Activated naive CD4-positive, alpha-beta T cell treated with anti-CD3 and anti-CD28 coated beads for 36 hours (primary cell): ENCODE results near the gene TTC34. TPM values are rescaled to one million over a fixed set of nuclear protein-coding genes. Genes with fewer than 3 reads are reported as not detected.

Source experiments
- CTCF ChIA-PET: fragments of 350-600 bp; sonication (Branson Sonifier 250); formaldehyde crosslinking; loops from one replicate; lab custom pipeline; 2021; ENCODE audit warnings: antibody characterized with exemption; lab: Charles Lee
- DNase-seq: peaks from one replicate; pipeline ENCODE4 v3.0.0-alpha.2; 2020
- H3K27ac Mint-ChIP-seq: one replicate; pipeline ENCODE4 v1.8.0; 2021; ENCODE audit warnings: mild to moderate bottlenecking, mixed read lengths
- H3K27me3 Mint-ChIP-seq: one replicate; pipeline ENCODE4 v1.8.0; 2021; ENCODE audit warnings: low read depth, mixed read lengths
- H3K36me3 Mint-ChIP-seq: one replicate; pipeline ENCODE4 v1.8.0; 2021; ENCODE audit warnings: low read depth, mixed read lengths
- H3K4me1 Mint-ChIP-seq: one replicate; pipeline ENCODE4 v1.8.0; 2021; ENCODE audit warnings: low read depth, mixed read lengths
- H3K4me3 Mint-ChIP-seq: one replicate; pipeline ENCODE4 v1.8.0; 2021; ENCODE audit warnings: mild to moderate bottlenecking, moderate library complexity, mixed read lengths
- H3K9me3 Mint-ChIP-seq: one replicate; pipeline ENCODE4 v1.8.0; 2021; ENCODE audit warnings: mixed read lengths
- intact Hi-C: fragments of 100-400 bp; cut with micrococcal nuclease; formaldehyde crosslinking; loops from one replicate; pipeline ENCODE4 v1.15.1; 2023
- total RNA-seq, 2 experiments: library from RNA; stranded (reverse); gene quantifications; one replicate each; pipeline ENCODE4 v1.2.3, GENCODE V29; 2021

Gene TTC34
- total RNA-seq, 2 experiments from 2014 or later, result 0.91 to 1.1 TPM

GRCh38 chr1:2601721-2602303 is 199.7 kb downstream of the TTC34 start:
- Mint-ChIP-seq H3K4me3 (no peak overlapping the region), H3K27me3 (no peaks in the 10 kb centered on the region), H3K4me1 (no peaks in the 10 kb centered on the region), H3K27ac (no peak overlapping the region), H3K9me3 (peaks cover 4% of the 10 kb centered on the region), H3K36me3 (no peaks in the 10 kb centered on the region)
- CTCF ChIA-PET, result no interaction called here
- DNase-seq, result no peak
- intact Hi-C loops, result no loop called here

GRCh38 chr1:2598329-2598931 is 203.1 kb downstream of the TTC34 start:
- H3K4me1 Mint-ChIP-seq, result no peaks in the 10 kb centered on the region
- no peak overlapping the region for H3K27ac Mint-ChIP-seq
- CTCF ChIA-PET, result no interaction called here
- no peak for DNase-seq
- intact Hi-C loops, result no loop called here
- peaks cover 4% of the 10 kb centered on the region for H3K9me3 Mint-ChIP-seq
- no peaks in the 10 kb centered on the region for H3K27me3 Mint-ChIP-seq
- no peak overlapping the region for H3K4me3 Mint-ChIP-seq
- H3K36me3 Mint-ChIP-seq, result no peaks in the 10 kb centered on the region

GRCh38 chr1:2597441-2598328 is 203.8 kb downstream of the TTC34 start:
- no peak for DNase-seq

GRCh38 chr1:2596530-2597333 is 204.8 kb downstream of the TTC34 start:
- peaks cover 6% of the 10 kb centered on the region for H3K4me1 Mint-ChIP-seq
- DNase-seq, result no peak
- H3K4me3 Mint-ChIP-seq, result no peak overlapping the region
- intact Hi-C loops, result no loop called here
- H3K9me3 Mint-ChIP-seq, result peaks cover 4% of the 10 kb centered on the region
- CTCF ChIA-PET, result no interaction called here
- H3K36me3 Mint-ChIP-seq, result no peaks in the 10 kb centered on the region
- H3K27me3 Mint-ChIP-seq, result no peaks in the 10 kb centered on the region
- H3K27ac Mint-ChIP-seq, result no peak overlapping the region

More at GRCh38 chr1:2597441-2598328, 203.8 kb downstream of the TTC34 start:
- Mint-ChIP-seq H3K27ac (no peak overlapping the region), H3K4me3 (no peak overlapping the region), H3K27me3 (no peaks in the 10 kb centered on the region), H3K4me1 (peaks cover 2% of the 10 kb centered on the region), H3K36me3 (no peaks in the 10 kb centered on the region), H3K9me3 (peaks cover 4% of the 10 kb centered on the region)
- CTCF ChIA-PET, result no interaction called here
- intact Hi-C loops, result no loop called here

GRCh38 chr1:2595812-2596529 is 205.5 kb downstream of the TTC34 start:
- Mint-ChIP-seq H3K36me3 (no peaks in the 10 kb centered on the region), H3K4me3 (no peak overlapping the region), H3K4me1 (peaks cover 8% of the 10 kb centered on the region), H3K27me3 (no peaks in the 10 kb centered on the region), H3K9me3 (peaks cover 4% of the 10 kb centered on the region), H3K27ac (no peak overlapping the region)
- CTCF ChIA-PET, result no interaction called here
- no peak for DNase-seq
- intact Hi-C loops, result no loop called here

- Mint-ChIP-seq H3K4me3 (no peak overlapping the region), H3K27ac (no peak overlapping the region), H3K27me3 (no peaks in the 10 kb centered on the region), H3K4me1 (peaks cover 8% of the 10 kb centered on the region), H3K36me3 (no peaks in the 10 kb centered on the region), H3K9me3 (peaks cover 4% of the 10 kb centered on the region)
- CTCF ChIA-PET, result no interaction called here
- intact Hi-C loops, result no loop called here
- peak; percentile 2 for DNase-seq
Observed at GRCh38 chr1:2595261-2595811, 206.2 kb downstream of the TTC34 start.

- peak; percentile 2 for DNase-seq
- no peaks in the 10 kb centered on the region for H3K36me3 Mint-ChIP-seq
- no peak overlapping the region for H3K4me3 Mint-ChIP-seq
- no peaks in the 10 kb centered on the region for H3K27me3 Mint-ChIP-seq
- peaks cover 8% of the 10 kb centered on the region for H3K4me1 Mint-ChIP-seq
- intact Hi-C loops, result no loop called here
- peaks cover 4% of the 10 kb centered on the region for H3K9me3 Mint-ChIP-seq
- CTCF ChIA-PET, result no interaction called here
- no peak overlapping the region for H3K27ac Mint-ChIP-seq
Observed at GRCh38 chr1:2594641-2595131, 206.8 kb downstream of the TTC34 start.

GRCh38 chr1:2594001-2594640 is 207.4 kb downstream of the TTC34 start:
- intact Hi-C loops, result no loop called here
- Mint-ChIP-seq H3K4me3 (no peak overlapping the region), H3K27ac (no peak overlapping the region), H3K27me3 (no peaks in the 10 kb centered on the region), H3K4me1 (peaks cover 8% of the 10 kb centered on the region), H3K9me3 (peaks cover 4% of the 10 kb centered on the region), H3K36me3 (peaks cover 1% of the 10 kb centered on the region)
- CTCF ChIA-PET, result no interaction called here
- peak; percentile 3 for DNase-seq

GRCh38 chr1:2593251-2593878 is 208.1 kb downstream of the TTC34 start:
- Mint-ChIP-seq H3K9me3 (no peaks in the 10 kb centered on the region), H3K4me1 (peaks cover 12% of the 10 kb centered on the region), H3K27me3 (no peaks in the 10 kb centered on the region), H3K36me3 (peaks cover 1% of the 10 kb centered on the region), H3K27ac (no peak overlapping the region), H3K4me3 (no peak overlapping the region)
- intact Hi-C loops, result no loop called here
- no peak for DNase-seq
- CTCF ChIA-PET, result no interaction called here

- CTCF ChIA-PET, result no interaction called here
- Mint-ChIP-seq H3K27ac (peak overlapping the region; percentile 18), H3K4me1 (peaks cover 16% of the 10 kb centered on the region), H3K4me3 (no peak overlapping the region), H3K9me3 (no peaks in the 10 kb centered on the region), H3K27me3 (no peaks in the 10 kb centered on the region), H3K36me3 (peaks cover 1% of the 10 kb centered on the region)
- no peak for DNase-seq
- intact Hi-C loops, result no loop called here
Observed at GRCh38 chr1:2592672-2593071, 208.8 kb downstream of the TTC34 start.
